ENCODE results near the gene HAAO. TPM values are rescaled to one million over a fixed set of nuclear protein-coding genes. Genes with fewer than 3 reads are reported as not detected.
A peak's percentile ranks its signal among the peaks of the same experiment; 100 is the strongest.

Gene HAAO
- total and polyA plus RNA-seq, 2 donors from 2014 or later: 16.2 to 57.2 TPM

- intact Hi-C loops (cut with DNase I): no loop called here
- H3K27me3 ChIP-seq (ENCODE audit: control insufficient read depth, insufficient read depth, low read length): no peaks in the 10 kb centered on the region
- FAIRE-seq (no peak), DNase-seq (peak in 1 of 5 donors; percentile 32)
- H3K9ac ChIP-seq (ENCODE audit: low read length in 3 of 3): no peak overlapping the region
- TF ChIP-seq CTCF (IDR thresholded peaks at IDR 0.05; ENCODE audit: borderline replicate concordance, extremely low read depth, insufficient read depth): no peak
- H3K9me3 ChIP-seq (ENCODE audit: control insufficient read depth in 2 of 3, insufficient read depth in 1 of 3, low read length in 3 of 3): no peaks in the 10 kb centered on the region
- peaks cover 0 to 5% (median 0%) of the 10 kb centered on the region in 3 donors for H3K4me1 ChIP-seq (ENCODE audit: control insufficient read depth in 2 of 3, insufficient read depth in 2 of 3, low read depth in 1 of 3, low read length in 3 of 3)
- no peaks in the 10 kb centered on the region for H3K36me3 ChIP-seq (ENCODE audit: control insufficient read depth in 2 of 3, insufficient read depth in 3 of 3, low read length in 3 of 3)
- peak overlapping the region in 1 of 2 donors; percentile 45 for H3K27ac ChIP-seq (ENCODE audit: low read depth in 2 of 2, low read length in 2 of 2)
- H3K4me3 ChIP-seq (ENCODE audit: low read length in 3 of 3): no peak overlapping the region
These were observed 38.2 kb downstream of the HAAO start for GRCh38 chr2:42754021-42754775.

GRCh38 chr2:42752816-42753813, 39.3 kb downstream of the HAAO start:
- FAIRE-seq: no peak
- DNase-seq: no peak
- no peak for TF ChIP-seq CTCF (IDR thresholded peaks at IDR 0.05; ENCODE audit: borderline replicate concordance, extremely low read depth, insufficient read depth)
- H3K4me1 ChIP-seq (ENCODE audit: control insufficient read depth in 2 of 3, insufficient read depth in 2 of 3, low read depth in 1 of 3, low read length in 3 of 3): peaks cover 0 to 5% (median 0%) of the 10 kb centered on the region in 3 donors
- no peaks in the 10 kb centered on the region for H3K9me3 ChIP-seq (ENCODE audit: control insufficient read depth in 2 of 3, insufficient read depth in 1 of 3, low read length in 3 of 3)
- intact Hi-C loops (cut with DNase I): no loop called here
- H3K27me3 ChIP-seq (ENCODE audit: control insufficient read depth, insufficient read depth, low read length): no peaks in the 10 kb centered on the region
- no peak overlapping the region for H3K27ac ChIP-seq (ENCODE audit: low read depth in 2 of 2, low read length in 2 of 2)
- no peak overlapping the region for H3K4me3 ChIP-seq (ENCODE audit: low read length in 3 of 3)
- H3K36me3 ChIP-seq (ENCODE audit: control insufficient read depth in 2 of 3, insufficient read depth in 3 of 3, low read length in 3 of 3): no peaks in the 10 kb centered on the region
- no peak overlapping the region for H3K9ac ChIP-seq (ENCODE audit: low read length in 3 of 3)

GRCh38 chr2:42752314-42752713, 40.1 kb downstream of the HAAO start:
- Histone ChIP-seq H3K27ac (ENCODE audit: low read depth in 2 of 2, low read length in 2 of 2) (no peak overlapping the region), H3K4me1 (ENCODE audit: control insufficient read depth in 2 of 3, insufficient read depth in 2 of 3, low read depth in 1 of 3, low read length in 3 of 3) (peaks cover 0 to 5% (median 0%) of the 10 kb centered on the region in 3 donors), H3K27me3 (ENCODE audit: control insufficient read depth, insufficient read depth, low read length) (no peaks in the 10 kb centered on the region), H3K4me3 (ENCODE audit: low read length in 3 of 3) (no peak overlapping the region), H3K9ac (ENCODE audit: low read length in 3 of 3) (no peak overlapping the region), H3K9me3 (ENCODE audit: control insufficient read depth in 2 of 3, insufficient read depth in 1 of 3, low read length in 3 of 3) (no peaks in the 10 kb centered on the region), H3K36me3 (ENCODE audit: control insufficient read depth in 2 of 3, insufficient read depth in 3 of 3, low read length in 3 of 3) (no peaks in the 10 kb centered on the region)
- FAIRE-seq: no peak
- no peak for TF ChIP-seq CTCF (IDR thresholded peaks at IDR 0.05; ENCODE audit: borderline replicate concordance, extremely low read depth, insufficient read depth)
- no peak for DNase-seq
- intact Hi-C loops (cut with DNase I): no loop called here
